ENCODE results near the gene EMSY.

EMSY gene

DNA sequence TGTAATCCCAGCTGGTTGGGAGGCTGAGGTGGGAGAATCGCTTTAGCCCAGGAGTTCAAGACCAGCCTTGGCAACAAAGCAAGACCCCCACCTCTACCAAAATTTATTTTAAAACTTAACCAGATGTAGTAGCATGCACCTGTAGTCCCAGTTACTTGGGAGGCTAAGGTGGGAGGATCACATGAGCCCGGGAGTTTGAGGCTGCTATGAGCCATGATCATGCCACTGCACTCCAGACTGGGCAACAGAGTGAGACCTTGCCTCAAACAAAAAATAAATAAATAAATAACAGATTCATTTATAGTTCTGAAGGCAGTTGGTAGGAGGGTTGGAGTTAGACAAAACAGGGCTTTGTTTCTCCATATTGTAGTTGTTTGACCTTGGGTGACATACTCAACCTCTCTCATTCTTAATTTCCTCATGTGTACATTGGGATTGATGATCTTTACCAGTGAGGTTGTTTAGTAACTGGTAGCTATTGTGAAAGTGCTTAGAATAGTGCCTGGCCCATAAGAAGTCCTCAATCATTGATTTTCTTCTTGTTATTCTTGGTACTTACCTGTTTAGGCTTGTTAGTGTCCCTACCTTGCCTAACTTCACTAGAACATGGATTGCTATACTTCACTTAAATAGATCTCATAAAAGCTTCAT, 79.1 kb downstream of the EMSY start:
- no peak for DNase-seq

DNA sequence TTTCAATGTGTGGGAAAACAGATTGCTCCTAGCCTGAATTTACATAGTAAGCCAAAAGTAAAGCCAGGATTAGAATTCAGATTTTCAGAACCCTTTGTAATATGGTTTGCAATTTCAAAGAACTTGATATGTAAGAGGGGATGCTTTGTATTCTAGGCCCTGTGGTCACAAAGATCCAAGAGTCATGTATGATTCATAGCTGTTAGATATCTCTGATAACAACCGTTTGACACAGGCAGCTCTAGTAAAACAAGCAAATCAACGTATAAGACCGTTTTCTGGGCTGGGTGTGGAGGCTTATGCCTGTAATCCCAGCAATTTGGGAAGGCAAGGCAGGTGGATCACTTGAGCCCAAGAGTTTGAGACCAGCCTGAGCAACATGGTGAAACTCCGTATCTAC, 79.6 kb downstream of the EMSY start:
- no peak for DNase-seq

DNA sequence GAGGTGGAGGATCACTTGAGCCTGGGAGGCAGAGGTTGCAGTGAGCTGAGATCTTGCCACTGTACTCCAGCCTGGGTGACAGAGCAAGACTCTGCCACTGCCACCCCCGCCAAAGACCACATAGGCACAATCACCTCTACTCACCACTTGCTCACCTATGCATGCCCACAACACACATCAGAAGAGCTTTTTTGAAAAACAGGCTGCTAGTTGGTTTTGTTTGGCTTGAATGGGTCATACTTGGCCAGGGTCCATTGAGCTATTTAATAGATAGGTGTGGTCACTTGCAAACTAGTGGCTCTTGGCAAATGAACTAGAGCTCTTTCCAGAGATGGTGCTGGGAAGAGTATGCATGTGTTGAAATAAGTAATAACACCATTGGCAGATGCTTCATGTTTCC, 80.1 kb downstream of the EMSY start:
- no peak for DNase-seq

DNA sequence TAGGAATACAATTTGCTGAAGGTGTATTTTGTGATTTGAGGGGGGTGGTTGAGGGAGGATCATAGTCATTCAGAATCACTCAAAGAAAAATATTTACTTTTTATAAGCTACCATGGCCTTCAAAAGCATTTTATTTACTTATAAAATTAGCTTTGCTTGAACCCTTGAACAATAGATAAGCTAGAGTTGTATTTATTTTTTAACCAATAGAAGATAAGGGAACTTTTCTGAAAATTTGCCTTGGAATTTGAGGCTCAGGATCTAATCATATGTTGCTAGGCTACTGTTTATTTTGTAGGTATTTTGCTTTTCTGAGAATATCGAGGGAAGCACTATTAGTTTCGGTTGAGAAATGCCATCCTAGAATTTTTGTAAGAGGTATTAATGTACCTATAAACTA, 82.1 kb downstream of the EMSY start:
- DNase-seq, result no peak

DNA sequence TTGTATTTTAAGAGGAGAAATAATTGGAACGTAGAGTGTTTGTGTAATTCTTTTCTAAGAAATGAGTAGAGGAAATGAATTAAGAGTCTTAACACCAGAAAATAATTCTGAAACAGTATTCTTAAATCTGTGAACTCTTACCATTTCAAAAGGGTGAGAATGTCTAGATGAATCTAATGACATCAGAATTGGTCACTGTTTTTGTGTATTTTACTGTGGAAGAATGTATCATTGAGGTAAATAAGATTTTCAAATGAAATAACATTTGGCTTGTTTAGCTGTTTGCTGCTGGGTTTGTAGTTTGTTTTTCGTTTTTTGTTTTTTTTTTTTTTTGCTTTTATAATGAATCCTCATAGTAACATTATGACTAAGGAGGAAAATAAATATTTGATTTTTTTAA, 97.6 kb downstream of the EMSY start:
- no peak for DNase-seq

DNA sequence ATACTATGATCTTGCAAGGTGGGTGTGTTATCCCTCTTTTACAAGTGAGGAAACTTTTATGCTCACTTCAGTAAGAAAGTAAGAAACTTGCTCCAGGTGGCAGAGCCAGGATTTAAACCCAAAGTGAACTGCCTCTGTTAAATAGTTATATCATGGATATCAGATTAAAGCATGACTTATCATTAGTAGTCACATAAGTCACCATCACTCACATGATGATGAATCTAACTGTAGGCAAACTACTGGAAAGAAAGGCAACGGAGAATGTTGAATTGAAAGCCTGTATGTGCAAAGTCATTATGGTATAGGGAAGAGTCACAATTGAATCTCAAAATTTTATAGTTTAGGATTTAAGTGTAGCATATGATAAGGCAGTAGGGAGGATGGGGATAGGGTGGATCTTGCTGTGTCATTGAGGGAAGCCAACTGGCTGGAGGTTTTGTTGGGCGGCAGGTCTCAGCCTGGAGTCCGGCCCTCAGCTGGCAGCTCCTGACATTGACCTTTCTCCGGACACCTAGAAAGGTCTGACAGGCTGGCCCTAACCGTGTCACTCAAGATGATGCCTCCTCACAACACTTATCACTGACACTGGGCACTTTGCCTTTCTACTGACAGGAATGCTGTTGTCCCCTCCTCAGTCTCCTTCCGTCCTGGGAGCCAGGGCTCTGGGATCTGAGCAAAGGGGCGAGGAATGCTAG, 98.3 kb downstream of the EMSY start:
- no peak for DNase-seq

DNA sequence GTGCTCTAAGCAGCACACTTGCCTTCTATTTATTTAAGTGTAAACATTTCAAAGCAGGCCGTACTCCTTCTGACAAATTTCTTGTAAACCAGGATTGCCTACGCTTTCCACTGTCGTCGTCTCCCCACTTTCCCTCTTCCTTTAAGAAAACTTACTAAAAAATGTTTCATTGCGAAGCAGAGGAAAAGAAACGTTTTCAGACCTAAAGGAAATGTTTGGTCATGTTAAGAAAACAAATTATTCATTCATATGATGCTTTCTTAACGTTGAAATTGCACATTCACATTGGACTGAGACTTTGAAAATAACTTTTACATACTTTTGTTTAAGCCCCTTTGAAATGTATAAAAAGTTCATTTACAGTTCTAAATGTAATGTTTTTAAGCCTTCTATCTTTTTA, 106.0 kb downstream of the EMSY start:
- no peak for DNase-seq

DNA sequence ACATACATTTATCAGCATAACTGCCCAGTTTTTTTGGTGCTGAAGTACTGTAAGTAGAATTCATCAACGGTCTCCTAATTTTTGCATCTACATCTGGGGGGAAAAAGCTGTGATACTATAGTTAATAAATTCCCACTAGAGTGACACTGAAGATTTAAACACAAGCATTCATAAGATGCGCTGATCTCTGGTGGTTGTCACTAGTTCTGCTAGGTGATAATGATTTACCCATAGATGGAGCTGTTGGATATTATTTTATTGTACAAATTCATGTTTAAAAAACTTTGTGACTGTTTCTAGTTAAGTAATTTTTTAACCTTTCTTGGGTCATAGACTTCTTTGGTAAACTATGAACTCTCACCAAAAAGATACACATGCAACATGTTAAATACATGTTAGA, 106.6 kb downstream of the EMSY start:
- DNase-seq, result no peak

DNA sequence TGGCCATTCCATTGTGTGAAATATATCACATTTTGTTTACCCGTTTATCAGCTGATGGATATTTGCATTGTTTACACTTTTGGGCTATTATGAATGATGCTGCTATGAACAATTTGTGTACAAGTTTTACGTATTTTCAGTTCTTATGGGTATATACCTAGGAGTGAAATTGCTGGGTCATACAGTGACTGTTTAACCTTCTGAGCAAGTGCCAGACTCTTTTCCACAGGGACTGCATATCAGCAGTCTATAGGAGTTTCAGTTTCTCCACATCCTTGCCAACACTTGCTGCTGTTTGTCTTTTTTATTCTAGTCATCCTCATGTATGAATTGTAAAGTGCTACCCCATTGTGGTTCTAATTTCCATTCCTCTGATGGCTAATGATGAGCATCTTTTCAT, 108.2 kb downstream of the EMSY start:
- DNase-seq, result no peak

DNA sequence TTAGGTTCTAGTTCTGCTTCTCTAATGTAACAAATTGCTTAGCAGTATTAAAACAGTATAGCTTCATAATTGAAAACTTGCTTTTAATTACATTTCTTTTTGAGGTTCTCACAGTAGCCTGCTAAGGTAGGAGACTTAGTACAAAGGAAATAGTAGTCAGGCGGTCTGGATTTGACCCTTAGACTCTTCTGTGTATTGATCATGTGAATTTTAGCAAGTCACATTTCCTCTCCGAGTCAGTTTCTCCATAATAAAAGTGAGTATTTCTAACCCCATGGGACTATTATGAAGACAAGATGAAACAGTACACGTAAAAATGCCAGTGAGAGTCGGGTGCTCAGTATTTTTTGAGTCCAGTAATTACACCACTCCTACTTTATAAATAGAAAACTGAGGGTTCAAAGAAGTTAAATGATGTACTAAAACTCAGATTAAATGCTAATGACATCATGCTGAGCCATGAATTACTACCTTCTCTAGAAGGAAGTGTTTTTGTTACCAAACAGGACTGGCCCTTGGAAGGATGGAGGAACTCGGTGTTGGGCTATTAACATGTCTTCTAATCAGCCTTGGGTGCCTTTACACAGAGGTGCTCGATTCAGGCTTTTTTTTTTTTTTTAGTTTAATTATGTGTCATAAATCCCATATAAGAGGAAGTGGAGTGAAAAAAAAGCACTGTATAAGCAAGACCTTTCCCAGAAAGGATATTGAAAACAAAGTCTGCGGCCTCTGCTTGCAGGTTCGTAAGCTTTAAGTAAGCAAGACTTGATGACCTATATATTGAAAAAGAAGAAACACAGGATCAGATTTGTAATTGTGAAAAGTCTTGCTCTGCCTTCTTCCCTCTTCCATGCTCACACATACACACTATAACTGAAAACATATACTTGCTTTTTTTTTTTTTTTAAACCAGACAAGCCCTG, 109.0 kb downstream of the EMSY start:
- DNase-seq, result no peak

DNA sequence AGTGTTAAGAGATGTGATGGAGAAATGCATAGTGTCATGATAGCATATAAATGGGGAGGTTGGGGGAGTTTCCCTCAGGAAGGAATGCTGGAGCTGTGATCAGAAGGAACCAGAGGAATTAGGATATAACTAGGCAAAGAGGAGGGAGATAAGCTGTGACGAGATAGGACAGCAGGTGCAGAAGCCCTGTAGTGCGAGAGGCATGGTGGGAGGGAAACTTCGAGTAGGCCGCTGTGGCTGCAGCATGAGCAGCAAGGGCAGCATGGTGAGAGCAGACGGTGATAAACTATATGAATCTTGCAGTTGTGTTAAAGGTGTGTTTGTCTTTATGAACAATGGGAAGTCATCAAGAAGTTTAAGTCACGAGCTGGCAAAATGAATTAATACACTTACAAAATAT, 109.9 kb downstream of the EMSY start:
- no peak for DNase-seq

DNA sequence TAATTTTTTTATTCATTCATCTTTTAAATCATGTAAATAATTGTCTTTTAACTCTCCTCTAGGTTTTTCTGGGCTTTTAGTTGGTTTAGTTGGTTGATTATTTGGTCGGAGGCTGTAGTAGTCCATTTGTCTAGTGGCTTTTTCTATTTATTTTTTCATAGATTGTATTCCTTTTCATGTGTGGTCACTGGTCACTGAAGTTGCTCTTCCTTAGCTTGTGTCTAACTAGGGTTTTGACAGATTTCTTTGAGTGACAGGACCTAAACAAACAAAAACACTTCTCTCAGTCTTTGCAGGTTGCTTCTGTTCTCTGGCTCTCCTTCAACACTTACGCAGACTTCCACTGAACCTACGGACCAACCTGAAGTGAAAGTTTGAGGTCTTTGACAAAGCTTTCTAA, 112.6 kb downstream of the EMSY start:
- DNase-seq, result no peak

DNA sequence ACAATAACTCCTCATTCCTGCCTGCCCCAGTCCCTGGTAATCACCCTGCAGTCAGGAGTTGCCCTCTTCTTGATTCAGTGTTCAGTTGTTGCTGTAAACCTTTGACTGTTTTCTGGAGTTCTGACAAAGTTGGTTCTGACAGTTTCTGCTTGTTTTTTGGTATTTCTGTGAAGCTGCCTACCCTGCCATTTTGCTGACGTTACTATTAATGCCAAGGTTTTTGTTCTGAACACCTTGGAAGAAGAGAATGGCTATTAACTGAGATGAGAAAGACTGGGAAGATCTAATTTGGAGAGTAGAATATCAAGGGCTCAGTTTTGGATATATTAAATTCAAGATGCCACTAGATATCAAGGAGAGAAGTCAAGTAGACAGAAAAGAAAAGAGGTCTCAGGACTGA, 113.7 kb downstream of the EMSY start:
- DNase-seq, result no peak

DNA sequence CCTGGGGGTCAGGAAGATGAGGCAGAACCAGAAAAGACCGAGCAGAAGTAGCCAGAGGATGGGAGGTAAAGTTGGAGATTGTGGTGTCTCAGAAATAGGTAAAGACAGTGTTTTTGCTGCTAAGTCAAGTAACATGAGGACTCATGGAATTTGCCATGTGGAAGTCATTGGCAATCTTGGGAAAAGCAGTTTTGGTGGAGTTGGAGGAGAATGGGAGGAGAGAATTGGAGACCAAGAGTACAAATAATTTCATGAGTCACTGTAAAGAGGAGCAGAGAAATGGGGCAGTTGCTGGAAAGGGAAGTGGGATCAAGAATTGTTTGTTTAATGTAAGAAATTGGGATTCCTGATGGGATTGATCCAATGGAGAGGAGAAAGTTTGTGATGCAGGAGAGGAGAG, 114.1 kb downstream of the EMSY start:
- DNase-seq, result no peak

DNA sequence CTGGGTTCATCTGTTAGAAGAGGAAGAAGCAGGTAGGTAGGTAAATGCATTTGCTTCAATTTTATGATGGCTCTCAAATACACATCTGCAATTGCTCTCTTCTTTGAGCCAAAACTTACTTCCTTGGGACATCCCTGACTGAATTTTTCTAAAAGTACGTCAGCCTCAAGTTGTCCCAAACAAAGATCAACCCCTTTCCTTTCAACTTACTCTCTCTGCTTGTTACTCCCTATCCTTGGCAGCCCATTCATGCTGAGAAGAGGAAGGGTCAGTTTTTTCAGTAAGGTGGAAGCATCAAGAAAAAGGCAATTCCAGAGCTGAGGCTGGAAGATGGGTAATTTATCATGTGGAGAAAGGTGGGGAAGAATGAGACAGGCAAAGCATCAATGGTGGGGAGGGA, 114.5 kb downstream of the EMSY start:
- DNase-seq, result no peak

DNA sequence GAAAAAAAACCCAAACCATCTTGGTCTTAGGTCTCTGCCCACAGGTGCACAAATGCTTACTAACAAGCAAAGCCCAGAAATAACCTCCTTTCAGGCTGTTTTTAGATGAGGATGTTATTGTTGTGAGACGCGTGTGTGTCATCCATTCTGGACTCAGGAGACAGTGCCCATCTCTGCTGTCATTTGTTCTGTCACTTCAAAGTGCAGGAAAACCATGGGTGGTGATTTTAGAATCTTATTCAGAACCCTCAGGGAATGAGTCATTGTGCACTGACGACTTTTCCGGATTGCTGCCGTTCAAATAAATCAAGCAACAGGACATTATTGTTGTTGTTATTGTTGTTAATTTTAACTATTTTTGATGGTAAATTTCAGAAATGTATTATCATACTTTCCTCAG, 115.4 kb downstream of the EMSY start:
- DNase-seq, result no peak

DNA sequence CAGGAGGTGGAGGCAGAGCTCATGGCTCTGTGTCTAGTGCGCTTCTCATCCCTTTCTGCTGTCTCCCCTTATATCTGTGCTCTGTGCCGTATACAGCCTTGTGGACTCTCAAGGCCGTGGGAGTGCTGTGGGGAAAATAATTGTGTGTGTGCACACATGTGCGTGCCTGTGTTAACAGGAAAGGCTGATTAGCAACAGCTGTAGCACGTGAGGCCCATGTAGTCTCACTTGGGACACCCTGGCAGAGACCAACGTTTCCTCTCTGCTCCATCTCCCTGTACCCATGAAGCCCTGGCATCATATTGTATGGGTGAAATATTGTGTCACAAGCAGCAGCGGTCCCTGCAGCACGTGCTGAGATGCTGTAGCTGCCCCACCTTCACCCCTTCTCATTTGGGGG, 116.4 kb downstream of the EMSY start:
- DNase-seq, result no peak

DNA sequence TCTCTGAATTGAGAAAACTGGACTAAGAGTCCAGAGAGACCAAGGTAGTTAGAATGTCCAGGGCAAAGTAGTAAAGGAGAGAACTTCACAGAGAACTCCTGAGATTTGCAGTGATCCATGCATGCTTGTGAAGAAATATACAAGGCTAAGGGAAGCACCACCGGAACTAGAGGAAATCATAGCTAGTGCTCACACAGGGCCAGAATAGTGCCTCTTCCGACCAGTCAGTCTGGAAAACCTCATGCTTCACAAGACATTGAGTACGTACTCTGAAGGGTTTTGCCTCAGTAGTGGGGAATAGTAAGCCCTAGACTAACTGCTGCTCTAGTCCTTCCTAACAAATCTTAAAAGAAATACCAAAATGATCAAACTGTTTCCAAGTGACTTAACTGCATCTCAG, 117.7 kb downstream of the EMSY start:
- DNase-seq, result no peak

DNA sequence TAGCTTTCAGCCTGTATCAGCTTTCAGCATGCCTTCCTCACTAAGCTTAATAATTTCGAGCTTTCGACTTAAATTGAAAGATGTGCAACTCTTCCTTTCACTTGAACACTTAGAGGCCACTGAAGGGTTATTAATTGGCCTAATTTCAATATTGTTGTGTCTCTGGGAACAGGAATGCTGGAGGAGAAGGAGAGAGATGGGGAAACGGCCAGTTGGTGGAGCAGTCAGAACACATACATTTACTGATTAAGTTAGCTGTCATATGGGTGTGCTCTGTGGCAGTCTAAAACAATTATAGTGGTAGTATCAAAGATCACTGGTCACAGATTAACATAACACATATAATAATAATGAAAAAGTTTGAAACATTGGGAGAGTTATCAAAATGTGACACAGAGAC, 119.5 kb downstream of the EMSY start:
- DNase-seq, result no peak

DNA sequence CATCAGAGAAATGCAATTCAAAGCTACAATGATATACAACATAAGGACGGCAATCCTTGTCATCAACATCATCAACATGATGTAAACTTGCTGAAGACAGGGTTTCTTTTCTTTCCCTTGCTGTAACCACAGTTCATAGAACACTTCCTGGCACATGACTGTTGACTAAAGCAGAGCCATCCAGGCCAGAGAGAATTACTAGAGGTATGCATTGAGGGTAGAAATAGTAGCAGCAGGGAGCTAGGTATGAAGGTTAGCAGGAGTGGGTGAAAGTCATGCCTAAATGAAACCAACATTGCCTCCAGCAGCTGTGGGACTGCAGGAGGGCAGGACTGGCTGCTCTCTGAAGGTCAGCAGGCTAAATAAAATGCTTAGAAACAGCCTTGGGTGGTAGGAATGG, 122.0 kb downstream of the EMSY start:
- no peak for DNase-seq

DNA sequence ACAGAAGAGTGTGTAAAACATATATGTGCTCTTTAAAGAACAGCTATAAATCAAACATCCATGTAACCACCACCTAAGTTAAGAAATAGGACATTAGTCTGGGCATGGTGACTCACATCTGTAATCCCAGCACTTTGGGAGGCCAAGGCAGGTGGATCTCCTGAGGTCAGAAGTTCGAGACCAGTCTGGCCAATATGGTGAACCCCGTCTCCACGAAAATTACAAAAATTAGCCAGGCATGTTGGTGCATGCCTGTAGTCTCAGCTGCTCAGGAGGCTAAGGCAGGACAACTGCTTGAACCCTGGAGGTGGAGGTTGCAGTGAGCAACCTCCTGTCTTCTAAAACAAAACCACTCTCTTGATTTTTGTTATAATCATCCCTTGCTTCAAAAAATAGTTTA, 122.4 kb downstream of the EMSY start:
- no peak for DNase-seq

DNA sequence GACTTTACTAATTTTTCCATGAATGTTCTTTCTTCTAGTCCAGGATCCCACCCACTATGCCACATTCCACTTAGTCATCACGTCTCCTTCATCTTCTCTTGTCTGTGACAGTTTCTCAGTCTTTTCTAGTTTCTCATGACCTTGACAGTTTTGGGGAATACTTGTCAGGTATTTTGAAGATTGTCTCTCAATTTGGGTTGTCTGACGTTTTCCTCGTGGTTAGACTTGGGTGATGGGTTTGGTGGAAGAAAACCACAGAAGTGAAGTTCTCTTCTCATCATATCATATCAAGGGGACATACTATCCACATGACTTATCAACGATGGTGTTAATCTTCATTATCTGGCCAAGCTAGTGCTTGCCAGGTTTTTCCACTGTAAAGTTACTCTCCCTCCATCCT, 123.3 kb downstream of the EMSY start:
- no peak for DNase-seq

DNA sequence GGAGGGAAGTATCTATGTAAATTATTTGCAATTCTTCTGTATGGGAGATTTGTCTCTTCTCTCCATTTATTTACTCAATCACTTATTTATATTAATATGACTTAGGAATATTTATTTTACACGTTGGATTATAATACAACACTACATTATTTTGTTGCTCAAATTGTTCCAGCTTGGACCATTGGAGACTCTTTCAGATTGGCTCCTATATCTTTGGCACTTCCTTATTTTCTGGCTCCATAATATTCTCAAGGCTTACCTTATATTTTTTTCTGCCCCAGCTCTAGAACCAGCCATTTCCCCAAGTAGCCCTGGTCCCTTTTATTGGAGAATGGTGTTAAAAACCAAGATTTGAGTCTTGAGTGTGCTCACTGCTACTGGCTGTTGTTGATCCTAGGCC, 123.8 kb downstream of the EMSY start:
- DNase-seq, result no peak

All from stimulated activated CD4-positive, alpha-beta T cell treated with anti-CD3 and anti-CD28 coated beads, Interleukin-12 subunit alpha, Interleukin-12 subunit beta, amount 100 ng/mL, for 4 hours (primary cell).